EH (cell line): ENCODE measurements around the gene TAF3.

Source experiments
- DNase-seq: peaks from one replicate; pipeline ENCODE4 v3.0.0-alpha.2; 2015; ENCODE audit warnings: low read depth

The TAF3 gene

DNA sequence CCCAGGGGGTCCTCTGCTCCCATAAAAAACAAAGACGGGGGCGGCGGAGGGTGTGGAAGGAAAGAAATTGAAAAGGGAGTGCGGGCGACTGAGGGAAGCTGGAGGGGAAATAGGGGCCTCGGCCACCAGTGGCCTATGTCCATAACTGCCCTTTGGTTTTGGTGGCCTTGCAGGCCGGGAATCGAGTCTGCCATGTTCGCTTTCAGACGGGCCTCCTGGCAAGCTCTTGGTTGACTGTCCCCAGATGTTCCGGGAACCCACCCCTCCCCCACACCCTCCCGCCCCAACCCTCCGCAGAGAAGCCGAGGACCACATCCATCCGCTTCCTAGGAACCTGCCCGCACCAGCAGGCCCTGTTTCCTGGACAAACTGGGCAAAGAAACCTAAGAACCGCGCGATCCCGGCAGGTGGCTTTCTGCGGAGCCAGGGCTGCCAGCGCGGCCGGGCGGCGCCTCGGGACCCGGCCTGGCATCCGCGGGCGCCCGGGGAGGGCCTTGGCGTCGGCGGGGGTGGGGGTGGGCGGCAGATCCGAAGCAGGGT lies 216.2 kb downstream of the TAF3 start:
- no peak for DNase-seq

- no peak for DNase-seq
These were observed 216.8 kb downstream of the TAF3 start for GRCh38 chr10:8035006-8035640.

DNA sequence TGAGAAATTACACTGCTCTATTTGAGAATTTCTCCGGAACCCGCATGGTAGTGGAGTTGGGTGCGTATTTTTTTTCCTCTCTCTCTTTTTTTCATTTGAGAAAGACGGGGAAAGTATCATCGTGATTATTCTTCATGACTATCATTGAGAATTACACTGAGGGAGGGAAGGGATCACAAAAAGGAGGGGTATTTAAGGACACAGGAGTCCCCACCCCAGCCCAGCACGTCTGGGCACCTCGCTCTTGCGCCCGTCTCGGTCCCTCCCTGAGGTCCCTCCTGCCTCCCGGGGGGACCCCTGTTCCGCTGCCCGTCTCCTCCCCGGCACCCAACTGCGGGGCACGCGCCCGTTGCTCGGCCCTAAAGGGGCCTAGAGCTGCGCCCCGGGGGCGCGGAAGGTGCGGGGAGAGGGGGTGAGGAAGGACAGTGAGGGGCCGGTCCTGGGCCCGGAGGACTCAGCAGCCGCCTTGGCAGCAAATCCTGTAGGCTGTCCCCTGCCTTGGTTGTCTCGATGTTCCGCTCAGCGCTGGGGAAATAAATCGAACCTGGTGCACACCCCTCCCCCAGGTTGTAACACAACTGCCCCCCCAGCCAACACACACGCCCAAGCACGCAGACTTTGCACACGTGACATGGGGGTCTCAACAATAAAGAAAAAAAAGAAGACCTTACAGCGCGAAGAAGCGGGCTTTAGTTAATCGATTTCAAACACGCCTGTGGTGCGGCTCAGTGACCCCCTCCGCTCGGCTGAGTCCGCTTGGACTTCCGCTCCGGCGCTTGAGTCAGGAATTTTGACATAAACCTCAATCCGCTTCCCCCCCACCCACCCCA lies 217.6 kb downstream of the TAF3 start:
- DNase-seq, result no peak

- DNase-seq, result no peak
These were observed 218.3 kb downstream of the TAF3 start for GRCh38 chr10:8036506-8037198.

- DNase-seq, result no peak
These were observed 219.0 kb downstream of the TAF3 start for GRCh38 chr10:8037199-8037801.

DNA sequence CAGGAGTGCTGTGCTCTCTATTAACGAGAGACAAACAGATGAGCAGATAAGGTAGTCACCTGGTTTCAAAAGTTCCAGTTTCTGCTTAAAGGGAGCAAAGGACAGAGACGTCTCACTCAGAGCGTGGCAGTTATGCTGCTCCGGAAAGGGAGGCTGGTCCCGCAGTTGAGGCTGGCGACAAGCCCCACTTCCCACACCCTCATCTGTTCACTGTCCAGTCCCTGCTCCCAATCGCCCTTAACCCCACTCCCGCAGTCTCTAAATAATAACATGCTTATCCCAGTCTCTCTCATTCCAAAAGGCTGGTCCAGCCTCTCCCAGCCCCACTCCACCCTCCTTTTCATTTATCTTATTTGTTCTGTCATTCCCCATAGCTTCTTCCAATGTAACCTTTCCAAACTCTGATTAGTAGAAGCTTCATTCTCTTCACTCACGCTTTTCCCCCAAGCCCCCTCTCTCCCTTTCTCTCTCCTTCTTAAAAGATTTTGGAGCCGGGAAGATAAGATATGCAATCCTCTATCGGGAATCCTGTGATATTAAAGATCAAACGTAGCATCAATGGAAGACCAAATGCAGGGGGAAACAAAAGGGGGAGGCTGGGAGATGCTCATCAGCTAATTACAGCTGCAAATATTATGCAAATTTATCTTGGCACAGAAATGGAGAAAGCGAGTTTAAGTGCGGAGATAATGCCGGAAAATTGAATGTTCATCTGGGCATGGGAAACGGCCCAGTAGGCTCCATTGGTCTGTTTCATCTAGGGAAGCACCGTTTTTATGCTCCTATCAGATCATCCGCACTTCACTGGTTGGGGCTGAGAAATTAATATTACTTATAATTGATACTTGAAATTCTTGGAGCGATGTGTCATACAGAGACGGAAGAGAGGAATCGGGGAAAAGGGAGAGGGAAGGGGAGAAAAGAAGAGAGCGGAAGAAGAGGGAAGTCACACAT lies 219.9 kb downstream of the TAF3 start:
- DNase-seq, result no peak

GRCh38 chr10:8039321-8039881 lies 221.1 kb downstream of the TAF3 start:
- no peak for DNase-seq

DNA sequence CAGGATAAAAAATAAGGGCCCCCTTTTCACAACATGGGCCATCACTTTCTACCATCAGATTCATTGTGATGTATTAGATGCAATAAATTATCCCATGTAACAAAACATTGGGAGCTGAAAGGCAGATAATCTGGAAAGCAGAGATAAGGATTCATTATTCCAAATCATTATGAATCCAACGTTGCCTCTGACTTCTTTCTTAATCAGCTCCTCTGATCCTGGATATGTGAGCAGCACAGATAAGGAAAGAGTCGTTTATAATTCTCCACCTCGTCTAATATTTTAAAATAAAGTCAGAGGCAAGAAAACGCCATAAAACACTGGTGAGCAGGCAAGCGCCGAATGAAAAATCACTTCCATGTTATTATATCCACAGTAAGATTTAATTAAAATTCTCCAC lies 222.3 kb downstream of the TAF3 start:
- no peak for DNase-seq

DNA sequence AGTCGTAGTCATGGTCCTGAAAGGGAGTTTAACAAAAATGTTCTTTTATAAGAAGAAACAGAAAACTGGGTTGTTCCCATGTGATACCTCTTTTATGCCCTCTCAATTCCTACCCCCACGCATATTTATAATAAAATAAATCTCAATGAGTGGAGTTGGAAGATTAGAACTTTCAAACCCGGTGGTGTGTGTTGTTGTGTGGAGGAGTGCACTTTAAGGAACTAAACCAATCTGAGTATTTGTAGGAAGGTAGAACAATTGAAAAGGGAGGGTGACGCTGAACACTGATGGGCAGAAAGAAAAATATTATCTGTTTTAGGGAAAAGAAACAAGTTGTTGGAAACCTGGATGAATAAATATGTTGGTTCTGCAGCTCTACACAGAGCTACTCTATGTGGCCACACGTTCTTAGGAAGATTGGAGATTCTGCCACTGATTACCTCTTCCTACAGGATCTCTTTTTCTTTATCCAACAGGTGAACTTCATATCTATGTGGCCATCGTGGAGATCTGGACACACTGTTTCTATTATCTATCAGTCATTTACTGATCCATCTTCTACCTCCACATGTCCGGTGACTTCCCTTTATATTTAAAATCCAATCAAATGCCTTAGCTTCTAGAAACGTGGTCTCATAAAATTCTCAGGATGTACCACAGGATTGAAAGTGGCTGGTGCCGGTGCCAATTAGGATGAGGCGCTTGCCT lies 223.1 kb downstream of the TAF3 start:
- no peak for DNase-seq

DNA sequence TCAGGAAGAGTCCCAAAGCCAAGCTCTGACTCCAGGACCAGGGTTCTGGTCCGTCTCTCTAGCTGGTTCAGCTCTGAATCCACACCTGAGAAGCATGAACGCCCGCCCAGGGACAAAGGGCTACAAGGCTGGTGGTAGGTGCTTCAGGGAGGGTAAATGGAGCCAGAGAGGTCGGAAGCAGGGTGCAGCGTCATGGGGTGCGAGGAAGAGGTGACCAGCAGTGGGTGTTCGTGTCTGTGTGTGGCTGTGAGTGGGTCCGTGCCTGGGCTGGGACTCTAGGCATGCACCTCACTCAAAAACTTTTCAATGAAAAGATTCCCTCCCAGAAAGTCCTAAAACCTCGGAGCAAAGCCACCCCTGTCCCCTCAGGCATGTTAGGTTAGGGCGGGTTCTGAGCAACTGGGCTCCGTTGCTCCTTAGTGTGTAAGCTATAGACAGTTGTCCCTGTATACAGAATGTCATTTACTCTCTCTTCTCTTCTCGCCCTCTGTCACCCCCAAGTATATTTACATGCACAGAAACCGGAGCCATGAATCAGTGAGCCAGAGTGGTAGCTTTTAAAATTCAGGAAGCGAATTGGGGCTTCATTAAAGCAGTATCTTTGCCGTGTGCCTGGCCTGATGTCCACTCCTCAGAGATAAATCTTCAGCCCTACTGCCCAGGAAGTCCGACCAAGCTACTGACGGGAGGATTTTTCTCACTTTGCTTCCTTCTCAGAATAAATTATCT lies 223.9 kb downstream of the TAF3 start:
- no peak for DNase-seq

GRCh38 chr10:8042721-8043568 lies 224.6 kb downstream of the TAF3 start:
- DNase-seq, result no peak

GRCh38 chr10:8043569-8044306 lies 225.4 kb downstream of the TAF3 start:
- DNase-seq, result no peak

DNA sequence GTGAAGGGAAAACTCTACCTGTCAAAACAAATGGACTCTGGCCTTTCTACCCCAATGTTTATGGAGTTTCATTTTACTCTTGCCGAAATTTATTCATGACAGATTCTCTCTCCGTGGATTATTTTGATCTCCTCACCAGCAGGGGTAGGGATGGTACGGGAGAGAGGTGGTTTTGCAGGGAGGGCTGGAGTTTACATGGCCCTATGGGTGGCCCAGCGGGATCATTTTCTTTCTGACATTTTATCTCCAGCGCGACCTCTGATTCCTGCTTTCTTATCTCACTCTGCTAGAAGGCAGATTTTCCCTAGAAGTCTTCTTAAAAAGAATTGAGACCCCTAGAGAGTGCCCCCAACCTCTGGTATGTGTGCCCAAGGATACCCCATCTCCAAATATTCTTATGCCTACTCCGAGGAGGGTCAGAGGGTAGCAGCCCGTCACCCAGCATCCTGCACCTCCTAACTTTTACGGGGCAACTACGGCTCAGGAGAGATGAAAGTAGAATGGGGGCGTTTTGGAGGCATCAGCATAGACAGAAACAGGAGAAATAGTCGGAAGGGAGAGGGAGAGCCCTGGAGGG lies 226.1 kb downstream of the TAF3 start:
- DNase-seq, result no peak

DNA sequence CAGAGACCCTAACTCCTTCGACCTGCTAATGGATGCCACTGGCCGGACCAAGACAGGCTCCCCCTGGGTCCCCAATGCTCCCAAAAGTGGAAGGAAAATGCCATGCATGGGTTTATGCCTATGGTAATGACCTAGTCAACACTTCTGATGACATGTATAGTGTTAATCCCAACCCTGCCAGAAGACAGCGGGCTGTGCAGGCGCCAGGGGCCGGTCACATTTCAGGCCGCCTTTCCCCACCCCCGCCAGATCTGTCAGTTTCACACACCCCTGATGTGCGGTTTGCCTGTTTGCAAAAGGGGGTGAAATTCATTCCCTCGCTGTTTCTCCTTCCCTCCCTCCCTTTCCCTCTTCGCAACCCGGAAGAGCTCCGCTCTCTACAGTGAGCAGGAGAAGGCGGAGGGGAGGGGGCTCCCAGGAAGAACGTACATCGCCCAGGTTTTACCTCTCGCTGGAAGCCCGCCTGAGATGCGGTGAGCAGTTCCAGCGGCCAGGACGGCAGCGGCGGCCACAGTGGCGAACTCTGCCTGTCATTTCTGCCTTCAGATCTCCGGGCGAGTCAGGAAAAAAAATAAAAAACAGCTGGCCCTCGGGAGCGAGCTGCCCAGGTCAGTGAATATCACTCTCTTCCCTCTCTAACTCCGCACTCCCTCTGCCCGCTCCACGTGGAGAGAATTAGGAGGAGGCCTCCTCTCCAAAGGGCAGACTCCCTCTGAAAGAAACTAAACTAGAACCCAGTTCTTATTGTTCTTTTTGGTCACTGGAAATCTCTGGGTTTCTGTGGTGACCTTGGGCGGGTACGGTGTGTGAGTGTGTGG lies 226.8 kb downstream of the TAF3 start:
- no peak for DNase-seq

DNA sequence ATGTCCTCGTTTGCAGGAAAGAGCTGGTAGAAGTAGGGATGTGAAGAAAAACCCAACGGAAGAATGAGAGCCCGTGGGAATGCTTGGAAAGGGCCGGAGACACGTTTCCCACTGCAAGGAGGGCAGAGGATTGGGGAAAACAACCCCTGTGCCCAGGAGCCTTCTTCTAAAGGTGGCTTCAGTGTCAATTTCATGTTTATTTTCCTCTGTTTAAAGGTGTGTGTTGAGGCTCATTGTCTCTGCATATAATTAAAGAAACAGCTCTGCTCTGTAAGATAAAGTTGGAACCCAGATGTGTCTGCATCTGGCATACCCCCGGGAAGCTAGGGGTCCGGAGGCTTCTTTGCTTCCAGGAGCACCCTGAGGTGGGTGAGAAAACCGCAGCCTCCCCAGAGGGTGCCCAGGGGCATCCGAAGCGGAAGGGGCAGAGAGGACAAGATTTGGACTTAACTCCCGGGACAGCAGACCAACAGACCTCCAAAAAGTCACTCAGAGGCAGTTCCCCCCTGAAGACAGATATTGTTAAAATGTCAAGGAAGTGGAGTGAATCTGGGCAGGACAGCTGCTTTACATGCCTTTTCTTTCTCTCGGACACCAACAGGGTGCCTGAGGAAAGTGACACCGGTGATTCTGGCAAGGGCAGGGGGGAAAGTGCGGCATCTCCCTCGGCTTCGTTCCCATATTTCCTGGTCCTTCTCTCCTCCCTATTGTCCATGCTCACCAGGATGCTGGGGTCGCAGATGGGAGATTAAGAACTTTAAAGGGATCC lies 227.6 kb downstream of the TAF3 start:
- no peak for DNase-seq
